ENCODE data around the gene PRSS56.
A peak's percentile ranks its signal among the peaks of the same experiment; 100 is the strongest.

Gene PRSS56

GRCh38 chr2:232550354-232551249 lies 30.4 kb downstream of the PRSS56 start, which contains the start of the genes EIF4E2 and TIGD1:
Gene EIF4E2 (plus strand): TSS chr2:232550689. CDS start chr2:232550725, 36 bp downstream.
Gene TIGD1 (minus strand): TSS chr2:232550557. CDS start chr2:232549882, 675 bp downstream.
- no peak; the same call in 1 of the 2 replicates for TF ChIP-seq TEAD4 (IDR thresholded peaks at IDR 0.05)
- TF ChIP-seq TCF12 (IDR thresholded peaks at IDR 0.05; ENCODE audit: low read depth), result peak; percentile 79
- TF ChIP-seq RAD21 (IDR thresholded peaks at IDR 0.05; ENCODE audit: low read depth), result no peak
- peak; percentile 61 for TF ChIP-seq USF1 (IDR thresholded peaks at IDR 0.05)
- peak; percentile 72 for TF ChIP-seq EGR1 (IDR thresholded peaks at IDR 0.05)
- TF ChIP-seq EP300 (IDR thresholded peaks at IDR 0.05; ENCODE audit: borderline replicate concordance), result no peak
- TF ChIP-seq YY1 (IDR thresholded peaks at IDR 0.05; ENCODE audit: low read depth), result peak; percentile 69
- TF ChIP-seq ZBTB7A (IDR thresholded peaks at IDR 0.05; ENCODE audit: low read depth), result peak; percentile 90
- TF ChIP-seq MAX (IDR thresholded peaks at IDR 0.05), result peak; percentile 88
- TF ChIP-seq TAF1 (IDR thresholded peaks at IDR 0.05; ENCODE audit: low read depth), result peak; percentile 96
- no peak for TF ChIP-seq FOXM1 (IDR thresholded peaks at IDR 0.05; ENCODE audit: borderline replicate concordance, low read depth)
- TF ChIP-seq, protein P1, sequence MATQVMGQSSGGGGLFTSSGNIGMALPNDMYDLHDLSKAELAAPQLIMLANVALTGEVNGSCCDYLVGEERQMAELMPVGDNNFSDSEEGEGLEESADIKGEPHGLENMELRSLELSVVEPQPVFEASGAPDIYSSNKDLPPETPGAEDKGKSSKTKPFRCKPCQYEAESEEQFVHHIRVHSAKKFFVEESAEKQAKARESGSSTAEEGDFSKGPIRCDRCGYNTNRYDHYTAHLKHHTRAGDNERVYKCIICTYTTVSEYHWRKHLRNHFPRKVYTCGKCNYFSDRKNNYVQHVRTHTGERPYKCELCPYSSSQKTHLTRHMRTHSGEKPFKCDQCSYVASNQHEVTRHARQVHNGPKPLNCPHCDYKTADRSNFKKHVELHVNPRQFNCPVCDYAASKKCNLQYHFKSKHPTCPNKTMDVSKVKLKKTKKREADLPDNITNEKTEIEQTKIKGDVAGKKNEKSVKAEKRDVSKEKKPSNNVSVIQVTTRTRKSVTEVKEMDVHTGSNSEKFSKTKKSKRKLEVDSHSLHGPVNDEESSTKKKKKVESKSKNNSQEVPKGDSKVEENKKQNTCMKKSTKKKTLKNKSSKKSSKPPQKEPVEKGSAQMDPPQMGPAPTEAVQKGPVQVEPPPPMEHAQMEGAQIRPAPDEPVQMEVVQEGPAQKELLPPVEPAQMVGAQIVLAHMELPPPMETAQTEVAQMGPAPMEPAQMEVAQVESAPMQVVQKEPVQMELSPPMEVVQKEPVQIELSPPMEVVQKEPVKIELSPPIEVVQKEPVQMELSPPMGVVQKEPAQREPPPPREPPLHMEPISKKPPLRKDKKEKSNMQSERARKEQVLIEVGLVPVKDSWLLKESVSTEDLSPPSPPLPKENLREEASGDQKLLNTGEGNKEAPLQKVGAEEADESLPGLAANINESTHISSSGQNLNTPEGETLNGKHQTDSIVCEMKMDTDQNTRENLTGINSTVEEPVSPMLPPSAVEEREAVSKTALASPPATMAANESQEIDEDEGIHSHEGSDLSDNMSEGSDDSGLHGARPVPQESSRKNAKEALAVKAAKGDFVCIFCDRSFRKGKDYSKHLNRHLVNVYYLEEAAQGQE (IDR thresholded peaks at IDR 0.05; ENCODE audit: low read depth), result peak; percentile 48; the same call in 1 of the 2 replicates
- TF ChIP-seq CEBPB (IDR thresholded peaks at IDR 0.05), result no peak
- TF ChIP-seq CREB1 (IDR thresholded peaks at IDR 0.05; ENCODE audit: low read depth), result no peak
- no peak for TF ChIP-seq NFIC (IDR thresholded peaks at IDR 0.05)

DNA sequence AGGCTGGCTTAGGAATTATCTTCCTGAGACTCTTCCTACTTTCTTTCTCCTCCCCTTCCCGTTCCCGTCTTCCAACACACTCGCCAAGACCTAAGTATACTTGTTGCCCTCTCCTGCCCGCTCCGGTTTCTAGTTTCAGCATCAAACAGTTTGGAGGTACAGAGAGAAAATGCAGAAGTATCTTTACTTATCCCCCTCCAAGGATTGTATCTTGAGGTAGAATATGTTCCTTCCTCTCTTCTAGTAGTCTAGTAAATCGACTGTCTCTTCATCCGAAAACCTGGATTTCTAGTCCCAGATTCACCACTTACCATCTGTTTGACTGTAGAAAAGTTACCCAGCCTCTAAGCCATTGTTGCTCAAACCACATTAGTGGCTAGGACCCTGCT lies 31.1 kb downstream of the PRSS56 start:
- TF ChIP-seq TAF1 (IDR thresholded peaks at IDR 0.05; ENCODE audit: low read depth) (no peak), TEAD4 (IDR thresholded peaks at IDR 0.05) (no peak)

DNA sequence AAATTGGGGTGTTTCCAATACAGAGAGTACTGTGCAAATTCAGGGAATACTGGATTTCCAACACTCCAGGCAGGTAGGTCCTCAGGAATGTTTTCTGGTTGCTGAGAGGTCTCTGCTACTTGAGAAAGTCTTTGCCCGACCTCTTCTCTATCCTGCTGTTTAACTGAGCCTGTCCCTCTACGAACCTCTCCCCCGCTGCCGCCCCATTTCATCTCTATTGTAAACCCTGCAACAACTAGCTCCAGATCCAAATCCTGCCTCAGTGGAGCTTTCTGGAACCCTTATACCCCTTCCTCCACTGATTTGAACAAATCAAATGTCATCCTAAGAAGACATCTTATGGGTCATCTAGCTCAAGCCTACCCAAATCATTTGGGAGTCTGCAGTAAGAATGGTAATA lies 31.6 kb downstream of the PRSS56 start:
- TF ChIP-seq MAX (IDR thresholded peaks at IDR 0.05), result no peak
- no peak for TF ChIP-seq ZBTB7A (IDR thresholded peaks at IDR 0.05; ENCODE audit: low read depth)
- no peak for TF ChIP-seq TAF1 (IDR thresholded peaks at IDR 0.05; ENCODE audit: low read depth)
- TF ChIP-seq YY1 (IDR thresholded peaks at IDR 0.05; ENCODE audit: low read depth), result no peak
- no peak for TF ChIP-seq CEBPB (IDR thresholded peaks at IDR 0.05)
- no peak for TF ChIP-seq FOXM1 (IDR thresholded peaks at IDR 0.05; ENCODE audit: borderline replicate concordance, low read depth)
- TF ChIP-seq, protein P1 (IDR thresholded peaks at IDR 0.05; ENCODE audit: low read depth), result no peak
- no peak for TF ChIP-seq RAD21 (IDR thresholded peaks at IDR 0.05; ENCODE audit: low read depth)
- no peak for TF ChIP-seq EP300 (IDR thresholded peaks at IDR 0.05; ENCODE audit: borderline replicate concordance)
- no peak for TF ChIP-seq TCF12 (IDR thresholded peaks at IDR 0.05; ENCODE audit: low read depth)
- no peak for TF ChIP-seq NFIC (IDR thresholded peaks at IDR 0.05)
- no peak for TF ChIP-seq EGR1 (IDR thresholded peaks at IDR 0.05)
- TF ChIP-seq USF1 (IDR thresholded peaks at IDR 0.05), result no peak
- TF ChIP-seq CREB1 (IDR thresholded peaks at IDR 0.05; ENCODE audit: low read depth), result no peak
- no peak for TF ChIP-seq TEAD4 (IDR thresholded peaks at IDR 0.05)

DNA sequence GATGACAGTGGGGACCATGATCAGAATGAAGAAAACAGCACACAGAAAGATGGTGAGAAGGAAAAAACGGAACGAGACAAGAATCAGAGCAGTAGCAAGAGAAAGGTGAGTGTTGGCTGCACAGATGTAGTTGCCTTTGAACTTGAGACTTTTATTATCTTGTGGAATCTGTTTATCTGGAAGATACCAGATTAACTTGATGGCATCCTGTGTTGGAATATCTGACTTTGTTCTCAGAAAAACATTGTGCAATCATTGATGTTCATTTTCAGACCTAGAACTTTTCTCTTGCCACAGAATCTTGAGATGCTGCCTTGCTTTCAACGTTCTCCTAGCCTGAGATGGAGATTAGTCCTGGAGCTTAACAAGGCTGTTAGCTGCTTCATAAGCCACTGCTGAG lies 36.2 kb downstream of the PRSS56 start:
- no peak for TF ChIP-seq FOXM1 (IDR thresholded peaks at IDR 0.05; ENCODE audit: borderline replicate concordance, low read depth)

- TF ChIP-seq CEBPB (IDR thresholded peaks at IDR 0.05) (no peak), RAD21 (IDR thresholded peaks at IDR 0.05; ENCODE audit: low read depth) (no peak), FOXM1 (IDR thresholded peaks at IDR 0.05; ENCODE audit: borderline replicate concordance, low read depth) (no peak), ZBTB7A (IDR thresholded peaks at IDR 0.05; ENCODE audit: low read depth) (no peak), TCF12 (IDR thresholded peaks at IDR 0.05; ENCODE audit: low read depth) (no peak), NFIC (IDR thresholded peaks at IDR 0.05) (no peak), MAX (IDR thresholded peaks at IDR 0.05) (no peak), EP300 (IDR thresholded peaks at IDR 0.05; ENCODE audit: borderline replicate concordance) (no peak), YY1 (IDR thresholded peaks at IDR 0.05; ENCODE audit: low read depth) (no peak), TEAD4 (IDR thresholded peaks at IDR 0.05) (no peak), EGR1 (IDR thresholded peaks at IDR 0.05) (no peak), TAF1 (IDR thresholded peaks at IDR 0.05; ENCODE audit: low read depth) (no peak), CREB1 (IDR thresholded peaks at IDR 0.05; ENCODE audit: low read depth) (no peak)
- TF ChIP-seq, protein P1 (IDR thresholded peaks at IDR 0.05; ENCODE audit: low read depth), result no peak
Observed at GRCh38 chr2:232562515-232563151, 42.4 kb downstream of the PRSS56 start.
